Left colon (tissue), 2 donors: ENCODE measurements around the gene FBLN5. TPM values are rescaled to one million over a fixed set of nuclear protein-coding genes. Genes with fewer than 3 reads are reported as not detected.
A peak's percentile ranks its signal among the peaks of the same experiment; 100 is the strongest.
"Not testable (repeated sequence)": the region's sequence is repeated elsewhere in the genome, so short reads cannot be mapped to it uniquely, and the experiment has no call there.

Experiments used
- ATAC-seq: fragments of 200-7000 bp; cut with Tn5 transposase; one replicate; pipeline ENCODE4 v1.9.1; 2020; ENCODE audit warnings: mild to moderate bottlenecking, moderate library complexity
- DNase-seq, 2 donors: peaks; one replicate each; pipeline ENCODE4 v3.0.0-alpha.2; 2020
- intact Hi-C, 2 donors: fragments of 100-400 bp; cut with DNase I in 1 of 2; cut with micrococcal nuclease in 1 of 2; formaldehyde crosslinking; loops; one replicate each; pipeline versions ENCODE4 v1.11.2 to v1.14.0; 2022; cut with DNase I, micrococcal nuclease
- total RNA-seq, 2 donors: library from RNA; stranded (reverse); fragmentation: NEBNext Ultra II Directional; extraction: Animal tissue kit (Norgen Biotek cat#: 25700); gene quantifications; one replicate each; pipeline ENCODE4 v1.2.1, GENCODE V29; 2021
- donor health status: DM: no; HTN: no; CAD: no.
- donor health status: DM: yes; HTN: yes; CAD: no.

FBLN5 gene
- total RNA-seq, 2 donors from 2014 or later, result 13.2 to 27.6 TPM

- DNase-seq (no peak), ATAC-seq (peak; percentile 30)
- intact Hi-C loops, result no loop called here
Observed at GRCh38 chr14:91845652-91846051, 101.8 kb downstream of the FBLN5 start.

GRCh38 chr14:91845056-91845455, 102.4 kb downstream of the FBLN5 start:
- DNase-seq, intact Hi-C loops, ATAC-seq: not testable (repeated sequence)

GRCh38 chr14:91844029-91844428, 103.5 kb downstream of the FBLN5 start:
- no peak for DNase-seq
- no peak for ATAC-seq
- intact Hi-C loops, result no loop called here

- intact Hi-C loops, result no loop called here
- DNase-seq (no peak), ATAC-seq (no peak)
Observed at GRCh38 chr14:91843437-91843836, 104.1 kb downstream of the FBLN5 start.

GRCh38 chr14:91841065-91841464, 106.4 kb downstream of the FBLN5 start:
- DNase-seq, result no peak
- no peak for ATAC-seq
- intact Hi-C loops, result no loop called here

GRCh38 chr14:91839749-91840148, 107.7 kb downstream of the FBLN5 start:
- intact Hi-C loops, result no loop called here
- no peak for ATAC-seq
- DNase-seq, result no peak

- intact Hi-C loops, result no loop called here
- DNase-seq (peak in 1 of 2 donors; percentile 13), ATAC-seq (no peak)
Observed at GRCh38 chr14:91837076-91837475, 110.4 kb downstream of the FBLN5 start.

- ATAC-seq (peak; percentile 92), DNase-seq (peak; percentile 87 to 89)
- intact Hi-C loops, result no loop called here
Observed at GRCh38 chr14:91835920-91836843, 111.3 kb downstream of the FBLN5 start.

GRCh38 chr14:91835197-91835919, 112.1 kb downstream of the FBLN5 start:
- DNase-seq (peak in 1 of 2 donors; percentile 39), ATAC-seq (peak; percentile 36)
- intact Hi-C loops, result no loop called here

- no peak for ATAC-seq
- intact Hi-C loops, result no loop called here
- DNase-seq, result no peak
Observed at GRCh38 chr14:91834571-91834970, 112.9 kb downstream of the FBLN5 start.

GRCh38 chr14:91831337-91831736, 116.2 kb downstream of the FBLN5 start:
- no peak for DNase-seq
- ATAC-seq, result no peak
- intact Hi-C loops, result no loop called here

- DNase-seq, result peak; percentile 35 to 49
- ATAC-seq, result peak; percentile 45
- intact Hi-C loops, result no loop called here
Observed at GRCh38 chr14:91830777-91831176, 116.7 kb downstream of the FBLN5 start.

- no peak for DNase-seq
- intact Hi-C loops, result no loop called here
- peak; percentile 74 for ATAC-seq
Observed at GRCh38 chr14:91829511-91829910, 118.0 kb downstream of the FBLN5 start.

- intact Hi-C loops, result no loop called here
- ATAC-seq (no peak), DNase-seq (no peak)
Observed at GRCh38 chr14:91827746-91828145, 119.7 kb downstream of the FBLN5 start.

Other genes starting within 250 kb of the FBLN5 start
- 1 to 10 TPM; 3.9 to 9.8 TPM for gene CATSPERB, start 215.6 kb downstream of the FBLN5 start, total RNA-seq
- gene TC2N, start 80.2 kb downstream of the FBLN5 start, total RNA-seq, result 10 to 100 TPM; 65.2 to 97.2 TPM
- 10 to 100 TPM; 56.3 to 69.5 TPM for gene TRIP11, start 92.4 kb upstream of the FBLN5 start, total RNA-seq
- gene ATXN3, start 158.9 kb upstream of the FBLN5 start, total RNA-seq, result 10 to 100 TPM; 21.8 to 28.0 TPM
- gene NDUFB1, start 174.0 kb upstream of the FBLN5 start, total RNA-seq, result 100 to 1,000 TPM; 179 TPM
- 10 to 100 TPM; 46.9 TPM for gene CPSF2, start 174.3 kb upstream of the FBLN5 start, total RNA-seq